Skeletal muscle cell (primary cell): Measurements from ENCODE around the gene VIT.
"Not testable (repeated sequence)": the region's sequence is repeated elsewhere in the genome, so short reads cannot be mapped to it uniquely, and the experiment has no call there.

Experiments
- DNase-seq: peaks from one replicate; pipeline ENCODE4 v3.0.0-alpha.2; 2010; ENCODE audit warnings: low read depth
- H3K4me3 ChIP-seq: 2 replicates; pipeline ENCODE4 v1.5.1; 2011; ENCODE audit warnings: low read depth, mild to moderate bottlenecking, control low read depth, low read length, moderate library complexity

The VIT gene

DNA sequence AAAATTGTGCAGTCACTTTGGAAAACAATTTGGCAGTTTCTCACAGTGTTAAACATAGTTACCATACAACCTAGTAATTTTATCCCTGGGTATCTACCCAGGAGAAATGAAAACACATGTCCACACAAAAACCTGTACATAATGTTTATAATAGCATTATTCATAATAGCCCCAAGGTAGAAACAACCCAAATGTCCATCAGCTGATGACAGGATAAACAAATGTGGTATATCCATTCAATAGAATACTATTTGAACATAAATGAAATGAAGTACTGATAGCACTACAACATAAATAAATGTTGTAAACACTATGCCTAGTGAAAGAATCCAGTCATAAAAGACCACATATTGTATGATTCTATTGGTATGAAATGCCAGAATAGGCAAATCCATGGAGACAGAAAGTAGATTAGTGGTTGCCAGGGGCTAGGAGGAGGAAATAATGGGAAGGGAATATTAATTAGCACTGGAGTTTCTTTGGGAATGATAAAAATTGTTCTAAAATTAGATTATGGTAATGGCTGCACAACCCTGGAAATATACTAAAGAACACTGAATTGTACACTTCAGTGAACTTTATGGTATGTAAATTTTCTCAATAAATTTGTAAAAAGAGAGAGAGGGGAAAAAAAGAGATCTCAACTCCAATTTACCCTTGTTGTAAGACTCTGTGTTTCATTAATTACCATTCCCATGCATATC is 20.8 kb upstream of the VIT start:
- no peak for DNase-seq
- no peak overlapping the region for H3K4me3 ChIP-seq

DNA sequence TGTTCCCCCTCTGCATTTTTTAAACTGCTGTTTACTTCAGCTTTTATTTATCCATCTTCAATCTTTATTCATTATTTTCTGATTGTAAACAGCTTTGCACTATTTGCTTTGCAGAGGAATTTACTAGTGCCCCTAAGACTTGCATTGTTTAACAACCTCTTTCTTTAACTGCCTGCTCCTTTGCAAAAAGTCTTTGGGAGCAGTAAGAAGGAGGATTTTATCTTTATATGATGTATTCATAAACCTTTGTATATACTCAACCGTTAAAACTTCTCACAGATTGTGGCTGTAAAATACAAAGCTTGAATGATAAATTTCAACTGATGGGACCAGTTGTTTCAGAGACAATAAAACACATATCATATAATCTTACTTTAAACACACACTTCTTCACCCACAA is 20.1 kb upstream of the VIT start:
- DNase-seq, result no peak
- H3K4me3 ChIP-seq, result no peak overlapping the region

DNA sequence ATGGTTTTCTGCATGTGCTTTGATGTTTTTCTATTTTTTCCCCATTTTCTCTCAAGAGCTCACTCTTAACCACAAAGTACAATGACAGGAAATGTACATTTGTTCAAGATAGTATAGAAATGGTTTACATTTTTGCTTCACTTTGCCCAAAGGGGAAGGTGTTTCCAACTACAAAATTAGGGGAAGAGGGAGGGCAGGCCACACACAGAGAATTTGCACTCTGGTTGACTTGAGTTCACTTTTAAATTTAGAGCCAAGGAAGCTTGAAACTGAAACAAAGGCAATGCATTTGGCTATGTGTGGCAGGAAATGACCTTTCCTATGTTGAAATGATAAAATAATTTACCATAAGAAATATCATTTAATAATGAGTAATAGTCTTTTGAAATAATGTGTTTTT is 19.1 kb upstream of the VIT start:
- no peak for DNase-seq
- H3K4me3 ChIP-seq, result no peak overlapping the region

DNA sequence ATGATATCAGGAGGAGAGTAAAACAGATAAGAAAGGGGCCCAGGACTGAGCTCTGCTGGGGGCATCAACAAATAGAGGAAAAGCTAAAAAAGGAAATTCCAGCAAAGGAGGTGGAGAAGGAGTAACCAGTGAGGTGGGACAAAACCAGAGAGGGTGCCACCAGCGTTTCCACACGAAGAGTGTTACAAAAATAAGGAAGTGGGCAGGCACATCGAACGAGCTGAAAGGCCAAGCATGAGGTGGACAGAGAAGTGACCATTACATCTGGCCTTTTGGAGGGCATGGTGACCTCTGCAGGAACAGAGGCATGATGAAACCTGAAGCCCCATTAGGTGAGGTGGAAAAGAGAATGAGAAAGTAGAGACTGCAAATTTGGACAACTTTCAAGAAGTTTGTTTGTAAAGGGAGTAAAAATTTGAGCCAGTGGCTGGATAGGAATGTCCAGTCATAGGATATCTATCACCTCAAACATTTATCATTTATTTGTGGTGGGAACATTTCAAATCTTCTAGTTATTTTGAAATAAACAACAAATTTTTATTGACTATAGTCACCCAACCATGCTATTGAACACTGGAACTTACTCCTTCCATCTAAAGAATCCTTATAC is 18.4 kb upstream of the VIT start:
- DNase-seq, result no peak
- H3K4me3 ChIP-seq, result no peak overlapping the region

DNA sequence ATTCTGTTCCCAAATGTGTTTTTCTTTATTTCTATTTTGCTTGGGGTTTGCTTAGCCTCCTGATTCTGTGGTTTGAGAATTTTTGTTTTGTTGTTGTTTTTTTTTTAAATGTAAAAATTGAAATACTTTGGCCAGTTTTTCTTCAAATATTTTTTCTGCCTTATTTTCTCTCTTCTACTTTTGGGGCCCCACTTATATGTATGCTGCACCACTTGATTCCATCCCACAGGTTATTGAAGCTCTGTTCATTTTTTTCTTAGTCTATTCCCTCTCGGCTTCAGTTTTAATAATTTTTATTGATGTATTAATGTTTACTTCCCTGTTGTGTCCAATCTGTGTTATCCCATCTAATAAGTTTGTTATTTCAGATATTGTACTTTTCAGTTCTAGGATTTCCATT is 17.7 kb upstream of the VIT start:
- DNase-seq, result no peak
- H3K4me3 ChIP-seq, result no peak overlapping the region

DNA sequence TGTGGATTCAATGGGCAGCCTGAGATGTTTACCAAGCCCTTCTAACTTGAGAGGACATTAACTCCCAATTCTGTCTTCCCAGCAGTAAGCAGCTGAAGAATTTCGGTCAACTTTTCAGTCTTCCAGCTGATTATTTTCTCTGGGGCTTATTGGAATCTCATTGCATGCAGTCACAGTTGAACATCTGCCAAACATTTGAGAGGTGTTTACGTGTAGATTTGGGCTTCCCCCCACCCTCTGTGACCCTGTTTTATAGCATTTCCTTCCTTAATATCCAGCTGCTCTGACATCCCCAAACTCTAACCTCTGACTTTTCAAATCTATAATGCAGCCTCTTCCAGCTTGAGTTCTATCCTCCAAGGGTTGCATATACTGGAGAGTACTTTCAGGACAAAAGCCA is 16.5 kb upstream of the VIT start:
- DNase-seq, result no peak
- no peak overlapping the region for H3K4me3 ChIP-seq

DNA sequence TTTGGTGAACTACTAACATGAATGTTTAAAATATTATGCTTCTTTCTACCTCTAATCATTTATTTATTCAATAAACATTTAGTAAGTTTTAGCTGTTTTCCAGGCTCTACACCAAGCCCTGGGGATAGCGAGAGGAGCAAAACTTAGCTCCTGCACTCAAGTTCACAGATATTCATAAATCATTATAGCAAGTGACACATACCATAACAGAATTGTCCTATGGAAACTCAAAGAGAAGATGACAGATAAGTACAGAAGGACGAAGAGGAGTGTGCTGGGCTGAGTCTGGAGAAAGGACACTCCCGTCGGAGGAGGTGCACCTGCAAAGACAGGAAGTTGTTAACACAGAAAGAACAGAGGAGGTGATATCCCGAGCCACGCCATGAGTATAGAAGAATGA is 13.9 kb upstream of the VIT start:
- no peak overlapping the region for H3K4me3 ChIP-seq
- DNase-seq, result no peak

DNA sequence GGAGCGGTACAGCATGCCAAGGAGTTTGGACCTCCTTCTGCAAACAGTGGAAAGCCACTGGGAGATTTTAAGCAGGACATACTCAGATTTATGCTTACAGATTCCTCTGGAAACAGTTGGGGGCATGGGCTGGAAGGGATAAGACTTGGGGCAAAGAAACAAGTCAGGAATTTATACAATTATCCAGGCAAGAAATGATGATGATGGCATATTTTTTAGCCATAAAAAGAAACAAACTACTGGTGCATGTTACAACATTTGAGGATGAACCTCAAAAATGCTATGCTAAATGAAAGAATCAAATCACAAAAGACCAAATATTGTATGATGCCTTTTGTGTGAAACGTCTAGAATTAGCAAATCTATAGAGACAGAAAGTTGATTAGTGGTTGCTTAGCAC is 13.5 kb upstream of the VIT start:
- no peak for DNase-seq
- no peak overlapping the region for H3K4me3 ChIP-seq

DNA sequence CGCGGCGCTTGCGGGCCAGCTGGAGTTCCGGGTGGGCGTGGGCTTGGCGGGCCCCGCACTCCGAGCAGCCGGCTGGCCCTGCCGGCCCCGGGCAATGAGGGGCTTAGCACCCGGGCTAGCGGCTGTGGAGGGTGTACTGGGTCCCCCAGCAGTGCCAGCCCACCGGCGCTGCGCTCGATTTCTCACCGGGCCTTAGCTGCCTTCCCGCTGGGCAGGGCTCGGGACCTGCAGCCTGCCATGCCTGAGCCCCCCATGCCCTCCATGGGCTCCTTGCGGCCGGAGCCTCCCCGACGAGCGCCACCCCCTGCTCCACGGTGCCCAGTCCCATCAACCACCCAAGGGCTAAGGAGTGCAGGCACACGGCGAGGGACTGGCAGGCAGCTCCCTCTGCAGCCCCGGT is 8.2 kb upstream of the VIT start:
- not testable (repeated sequence) for DNase-seq

DNA sequence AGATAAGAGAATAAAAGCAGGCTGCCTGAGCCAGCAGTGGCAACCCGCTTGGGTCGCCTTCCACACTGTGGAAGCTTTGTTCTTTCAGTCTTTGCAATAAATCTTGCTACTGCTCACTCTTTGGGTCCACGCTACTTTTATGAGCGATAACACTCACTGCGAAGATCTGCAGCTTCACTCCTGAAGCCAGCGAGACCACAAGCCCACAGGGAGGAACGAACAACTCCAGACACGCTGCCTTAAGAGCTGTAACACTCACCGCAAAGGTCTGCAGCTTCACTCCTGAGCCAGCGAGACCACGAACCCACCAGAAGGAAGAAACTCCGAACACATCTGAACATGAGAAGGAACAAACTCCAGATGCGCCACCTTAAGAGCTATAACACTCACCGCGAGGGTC is 7.5 kb upstream of the VIT start:
- DNase-seq, H3K4me3 ChIP-seq: not testable (repeated sequence)

More for the DNA sequence above, 8.2 kb upstream of the VIT start:
- not testable (repeated sequence) for H3K4me3 ChIP-seq

DNA sequence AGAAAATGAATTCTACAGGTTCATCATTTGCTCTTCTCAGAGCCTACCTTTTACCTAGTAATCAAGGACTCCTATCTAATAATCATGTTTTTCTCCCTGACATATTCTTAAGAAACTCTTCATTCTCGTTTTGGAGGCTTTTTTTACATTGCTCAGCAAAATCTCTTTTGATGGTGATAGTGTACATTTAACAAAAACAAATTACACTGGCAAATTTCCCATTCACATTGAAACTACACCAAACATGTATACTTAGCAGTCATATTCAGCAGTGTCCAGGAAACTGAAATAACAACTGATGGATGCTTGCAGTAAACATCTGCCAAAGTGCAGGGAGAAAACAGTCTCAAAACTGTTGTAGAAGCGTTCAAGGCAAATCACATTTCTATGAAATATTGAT is 4.4 kb upstream of the VIT start:
- no peak overlapping the region for H3K4me3 ChIP-seq
- DNase-seq, result no peak

DNA sequence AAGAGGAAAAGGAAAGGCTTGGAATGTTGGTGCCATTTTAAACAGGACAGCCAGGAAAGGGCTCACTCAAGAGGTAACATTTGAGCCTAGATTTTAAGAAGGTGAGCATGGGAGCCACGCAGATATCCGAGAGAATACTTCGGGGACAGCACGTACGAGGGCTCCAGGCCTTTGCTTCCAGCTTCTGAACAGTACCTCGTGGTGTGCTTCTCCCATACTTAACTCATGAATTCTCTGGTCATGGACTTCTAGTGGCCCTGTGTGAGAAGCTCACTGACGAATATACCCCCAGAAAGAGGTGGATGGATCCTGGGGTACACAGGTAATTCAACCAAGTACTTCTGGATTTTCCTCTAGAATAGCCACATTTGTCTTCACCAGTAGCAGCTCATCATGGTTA is 2.7 kb upstream of the VIT start:
- no peak overlapping the region for H3K4me3 ChIP-seq
- no peak for DNase-seq

DNA sequence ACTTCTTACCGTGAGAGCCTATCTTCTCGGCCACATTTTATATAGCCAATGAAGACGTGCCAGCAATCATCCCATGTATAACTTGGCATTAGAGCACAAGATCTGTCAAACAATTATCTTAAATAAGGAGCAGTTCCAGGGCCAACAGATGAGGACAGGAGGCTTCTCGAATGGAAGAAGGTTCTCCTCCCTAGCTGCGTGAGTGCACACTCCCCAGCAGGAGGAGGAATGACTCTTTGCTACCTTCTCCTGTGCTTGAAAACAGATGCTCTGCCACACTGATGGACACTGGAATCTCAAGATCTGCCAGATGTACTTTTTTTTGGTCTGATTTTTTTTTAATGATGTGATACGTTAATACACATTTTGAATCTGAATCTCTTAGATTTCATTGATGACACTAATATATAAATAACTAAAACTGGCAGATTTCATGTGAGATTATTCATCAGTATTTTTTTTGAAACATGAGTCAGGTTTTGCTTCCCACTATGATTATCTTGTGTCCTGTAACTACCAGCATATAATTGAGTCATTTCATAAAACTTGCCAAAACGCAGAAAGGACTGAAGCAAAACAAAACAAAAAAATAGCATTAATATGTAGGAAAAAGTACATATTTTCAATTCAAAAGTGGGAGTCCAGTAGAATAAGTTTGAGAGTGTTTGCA is 626 bp upstream of the VIT start:
- no peak for DNase-seq
- no peak overlapping the region for H3K4me3 ChIP-seq

DNA sequence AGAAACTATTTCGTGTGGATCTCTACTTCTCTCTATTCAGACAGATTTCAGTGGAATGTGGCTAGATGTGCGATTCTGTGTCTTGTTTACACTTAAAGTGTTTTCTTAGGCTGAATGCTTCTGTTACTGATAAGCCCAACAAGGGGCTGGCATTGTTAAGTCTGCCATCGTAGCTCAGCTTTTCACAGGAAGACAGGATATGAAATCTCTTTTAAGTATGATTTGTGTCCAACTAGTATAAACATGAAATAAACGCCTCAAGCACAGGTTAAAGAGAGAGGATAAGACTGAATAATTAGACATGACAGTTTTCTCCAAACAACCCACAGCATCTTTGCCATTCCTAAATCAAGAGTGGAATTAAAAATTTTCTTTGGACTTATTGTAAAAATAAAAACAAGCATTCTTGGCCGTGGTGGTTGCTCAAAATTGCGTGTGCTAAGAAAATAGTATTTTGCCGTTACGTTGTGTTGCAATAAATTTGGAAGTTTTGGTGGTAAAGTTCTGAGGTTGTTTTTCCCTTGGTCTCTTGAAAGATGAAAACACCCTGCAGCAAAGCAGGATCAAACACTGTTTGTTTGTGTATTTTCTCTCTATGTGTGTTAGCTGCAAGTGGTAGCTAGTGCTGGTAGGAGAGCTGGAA is 1.0 kb downstream of the VIT start:
- no peak overlapping the region for H3K4me3 ChIP-seq
- no peak for DNase-seq

DNA sequence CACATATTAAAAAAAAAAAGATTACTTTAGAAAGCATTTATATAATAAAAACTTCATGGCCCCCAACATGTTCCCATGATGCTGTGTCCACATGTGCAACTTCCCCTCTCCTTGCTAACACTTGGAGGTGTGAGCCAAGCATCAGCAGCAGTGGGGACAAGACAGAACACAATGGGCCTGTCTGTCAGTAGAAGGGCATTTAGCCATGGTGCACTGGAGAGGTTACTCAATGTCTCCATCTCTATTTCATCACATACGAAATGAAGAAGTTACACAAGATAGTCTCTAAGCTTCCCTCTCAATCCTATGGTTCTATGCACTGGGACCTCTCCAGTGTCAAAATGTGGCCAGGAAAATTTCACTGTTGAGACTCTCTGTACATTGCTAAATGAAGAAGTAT is 2.5 kb downstream of the VIT start:
- H3K4me3 ChIP-seq, result no peak overlapping the region
- no peak for DNase-seq

DNA sequence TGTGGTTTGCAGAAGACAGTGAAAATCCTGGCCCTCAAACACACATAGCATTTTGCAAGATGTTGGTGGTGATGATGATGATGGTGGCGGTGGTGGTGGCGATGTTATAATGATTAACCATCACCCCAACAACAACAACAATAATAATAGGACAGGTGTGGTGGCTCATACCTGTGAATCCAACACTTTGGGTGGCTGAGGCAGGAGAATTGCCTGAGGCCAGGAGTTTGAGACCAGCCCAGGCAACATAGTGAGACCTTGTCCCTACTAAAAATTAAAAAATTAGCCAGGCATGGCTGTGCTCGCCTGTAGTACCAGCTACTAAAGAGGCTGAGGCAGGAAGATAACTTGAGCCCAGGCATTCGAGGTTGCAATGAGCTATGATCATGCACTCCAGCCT is 3.8 kb downstream of the VIT start:
- DNase-seq, result no peak
- H3K4me3 ChIP-seq, result no peak overlapping the region

DNA sequence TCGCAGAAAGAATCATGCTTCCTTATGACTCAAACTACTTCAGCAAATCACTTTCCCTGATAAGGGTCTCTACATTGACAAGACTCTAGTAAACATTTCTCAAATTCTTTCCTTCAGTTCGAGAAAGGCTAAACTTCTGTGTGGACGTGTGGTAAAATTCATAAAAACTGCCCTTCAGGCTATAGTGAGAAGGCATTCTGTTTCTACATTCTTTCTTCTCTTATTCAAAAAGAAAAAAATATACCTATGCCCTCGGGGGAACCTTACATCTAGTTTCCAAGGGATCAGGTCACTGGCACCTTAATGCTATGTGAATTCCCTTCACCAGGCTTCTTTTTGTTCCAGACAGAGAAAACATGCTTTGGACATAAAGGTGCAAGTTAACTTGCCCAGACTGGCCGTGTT is 4.9 kb downstream of the VIT start:
- no peak overlapping the region for H3K4me3 ChIP-seq
- DNase-seq, result no peak

DNA sequence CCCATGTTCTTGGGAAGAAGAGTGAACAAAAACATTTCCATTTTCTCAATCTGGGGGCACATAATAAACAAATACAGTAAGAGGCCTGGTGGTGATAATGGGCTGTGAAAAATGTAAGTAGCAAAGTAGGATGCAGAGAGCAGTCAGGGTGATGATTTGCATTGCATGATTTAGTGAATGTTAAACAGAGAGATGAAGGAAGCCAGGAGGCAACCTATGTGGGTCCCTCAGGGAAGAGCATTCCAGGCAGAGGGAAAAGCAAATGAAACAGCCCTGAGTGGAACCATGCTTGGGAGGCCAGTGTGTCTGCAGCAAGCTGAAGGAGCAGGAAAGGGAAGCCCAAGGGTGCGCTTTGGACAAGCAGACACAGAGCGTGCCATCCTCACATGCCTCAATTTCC is 5.4 kb downstream of the VIT start:
- DNase-seq, result no peak
- no peak overlapping the region for H3K4me3 ChIP-seq

DNA sequence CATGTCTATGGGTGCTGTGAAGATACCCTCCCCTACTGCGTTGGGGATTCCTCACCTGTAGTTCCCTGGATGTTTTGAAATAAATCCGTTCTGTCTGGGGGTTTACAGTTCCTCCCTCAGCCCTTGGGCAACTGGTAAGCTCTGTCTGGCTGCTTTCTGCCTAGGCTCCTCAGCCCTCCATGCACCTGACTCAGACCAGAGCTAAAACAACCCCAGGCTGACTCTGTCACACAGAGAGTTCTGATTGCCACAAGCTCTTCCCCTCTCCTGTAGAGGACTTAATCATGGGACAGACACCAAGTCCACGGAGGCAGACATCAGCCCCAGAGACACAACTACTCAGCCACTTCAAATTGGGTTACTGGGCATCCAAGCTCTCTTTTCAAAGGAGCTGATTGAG is 6.3 kb downstream of the VIT start:
- DNase-seq, result no peak
- no peak overlapping the region for H3K4me3 ChIP-seq

DNA sequence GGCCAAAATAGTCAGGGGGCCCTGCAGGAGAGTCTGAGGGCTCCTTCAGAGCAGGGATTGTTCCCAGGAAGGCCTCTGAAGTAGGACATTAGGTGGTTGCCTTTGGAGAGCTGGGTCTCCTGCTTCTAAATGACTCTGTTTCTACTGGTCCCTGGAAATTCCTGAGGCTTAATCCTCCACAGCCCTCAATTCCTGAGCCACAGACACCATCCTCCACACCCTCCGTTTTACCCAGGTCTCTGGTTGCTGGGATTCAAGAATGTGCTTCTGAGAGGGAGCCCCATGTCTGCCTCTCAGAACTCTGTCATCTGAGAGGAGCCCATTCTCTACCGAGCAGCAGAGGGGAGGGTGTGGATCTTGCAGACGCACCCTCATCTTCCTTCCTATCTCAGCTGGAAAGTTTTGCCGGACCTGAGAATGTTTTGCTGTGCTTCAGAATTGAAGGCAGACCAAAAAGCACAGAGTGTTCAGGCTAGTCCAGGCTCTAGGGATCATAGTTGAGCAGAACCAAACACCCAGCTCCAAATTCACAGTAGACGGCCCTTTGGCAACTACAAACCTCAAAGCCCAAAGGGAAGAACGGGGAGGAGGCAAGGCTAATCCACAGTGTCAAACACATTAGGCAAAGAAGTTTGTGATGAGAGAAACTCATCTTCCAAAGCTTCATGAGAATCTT is 8.1 kb downstream of the VIT start:
- no peak overlapping the region for H3K4me3 ChIP-seq
- DNase-seq, result no peak
